OCI-LY1 (cell line): ENCODE results near the gene SP3.

ENCODE experiments used
- H2AFZ ChIP-seq: fragments of 200-600 bp; sonication (generic), shearing (Covaris generic); 2 replicates; pipeline ENCODE4 v1.6.0; 2014; ENCODE audit warnings: antibody characterized with exemption, mild to moderate bottlenecking, low read length
- H3F3A ChIP-seq: fragments of 200-600 bp; sonication (generic), shearing (Covaris generic); 2 replicates; pipeline ENCODE4 v1.6.0; 2014; ENCODE audit warnings: mild to moderate bottlenecking, antibody characterized with exemption, low read length, moderate library complexity; ENCODE audit not compliant: insufficient read depth
- H3K27ac ChIP-seq: fragments of 200-600 bp; sonication (generic); 2 replicates; pipeline ENCODE4 v1.5.1; 2014; ENCODE audit warnings: low read length, mixed run types, mild to moderate bottlenecking, low read depth; ENCODE audit not compliant: poor library complexity, severe bottlenecking
- H3K27me3 ChIP-seq: fragments of 200-600 bp; sonication (generic); 2 replicates; pipeline ENCODE4 v1.6.0; 2014; ENCODE audit warnings: antibody characterized with exemption, mild to moderate bottlenecking, low read length, moderate library complexity; ENCODE audit not compliant: insufficient read depth
- H3K36me3 ChIP-seq: fragments of 200-600 bp; sonication (generic); 2 replicates; pipeline ENCODE4 v1.6.1; 2014; ENCODE audit warnings: mild to moderate bottlenecking, antibody characterized with exemption, low read length, moderate library complexity, mixed read lengths; ENCODE audit not compliant: insufficient read depth
- H3K4me1 ChIP-seq: fragments of 200-600 bp; sonication (generic); 2 replicates; pipeline ENCODE4 v1.5.1; 2014; ENCODE audit warnings: mild to moderate bottlenecking, low read length, moderate library complexity; ENCODE audit not compliant: insufficient read depth, severe bottlenecking
- H3K4me2 ChIP-seq: fragments of 200-600 bp; sonication (generic), shearing (Covaris generic); 2 replicates; pipeline ENCODE4 v1.6.1; 2014; ENCODE audit warnings: low read length
- H3K4me3 ChIP-seq: fragments of 200-600 bp; sonication (generic); 2 replicates; pipeline ENCODE4 v1.5.1; 2014; ENCODE audit warnings: low read length, low read depth, mild to moderate bottlenecking, mixed read lengths; ENCODE audit not compliant: poor library complexity, severe bottlenecking
- H3K79me2 ChIP-seq: fragments of 200-600 bp; shearing (Covaris generic); 2 replicates; pipeline ENCODE4 v1.6.1; 2016; ENCODE audit warnings: mixed run types, low read length, mixed read lengths; ENCODE audit not compliant: insufficient read depth
- H3K9ac ChIP-seq: fragments of 200-600 bp; sonication (generic), shearing (Covaris generic); 2 replicates; pipeline ENCODE4 v1.6.1; 2014; ENCODE audit warnings: mild to moderate bottlenecking, low read length, mixed read lengths
- H3K9me2 ChIP-seq: fragments of 200-600 bp; sonication (generic), shearing (Covaris generic); 2 replicates; pipeline ENCODE4 v1.6.1; 2014; ENCODE audit warnings: low read depth, mild to moderate bottlenecking, low read length, mixed read lengths
- H3K9me3 ChIP-seq: fragments of 200-600 bp; shearing (Covaris generic); 2 replicates; pipeline ENCODE4 v1.6.1; 2014; ENCODE audit warnings: low read length, mixed read lengths
- H4K20me1 ChIP-seq: fragments of 200-600 bp; sonication (generic), shearing (Covaris generic); 2 replicates; pipeline ENCODE4 v1.6.0; 2016; ENCODE audit warnings: mild to moderate bottlenecking, low read length; ENCODE audit not compliant: insufficient read depth
- CTCF ChIP-seq: fragments of 200-600 bp; sonication (generic), shearing (Covaris generic); IDR thresholded peaks from 2 replicates; pipeline ENCODE4 v1.5.1; 2017; ENCODE audit warnings: mild to moderate bottlenecking, antibody characterized with exemption, low read length, moderate library complexity, mixed read lengths
- EZH2 ChIP-seq: fragments of 200-600 bp; sonication (generic), shearing (Covaris generic); IDR thresholded peaks from 2 replicates; pipeline ENCODE4 v1.8.0; 2017; ENCODE audit warnings: borderline replicate concordance, mixed run types, mild to moderate bottlenecking, antibody characterized with exemption, low read length, moderate library complexity, mixed read lengths

SP3 gene

DNA sequence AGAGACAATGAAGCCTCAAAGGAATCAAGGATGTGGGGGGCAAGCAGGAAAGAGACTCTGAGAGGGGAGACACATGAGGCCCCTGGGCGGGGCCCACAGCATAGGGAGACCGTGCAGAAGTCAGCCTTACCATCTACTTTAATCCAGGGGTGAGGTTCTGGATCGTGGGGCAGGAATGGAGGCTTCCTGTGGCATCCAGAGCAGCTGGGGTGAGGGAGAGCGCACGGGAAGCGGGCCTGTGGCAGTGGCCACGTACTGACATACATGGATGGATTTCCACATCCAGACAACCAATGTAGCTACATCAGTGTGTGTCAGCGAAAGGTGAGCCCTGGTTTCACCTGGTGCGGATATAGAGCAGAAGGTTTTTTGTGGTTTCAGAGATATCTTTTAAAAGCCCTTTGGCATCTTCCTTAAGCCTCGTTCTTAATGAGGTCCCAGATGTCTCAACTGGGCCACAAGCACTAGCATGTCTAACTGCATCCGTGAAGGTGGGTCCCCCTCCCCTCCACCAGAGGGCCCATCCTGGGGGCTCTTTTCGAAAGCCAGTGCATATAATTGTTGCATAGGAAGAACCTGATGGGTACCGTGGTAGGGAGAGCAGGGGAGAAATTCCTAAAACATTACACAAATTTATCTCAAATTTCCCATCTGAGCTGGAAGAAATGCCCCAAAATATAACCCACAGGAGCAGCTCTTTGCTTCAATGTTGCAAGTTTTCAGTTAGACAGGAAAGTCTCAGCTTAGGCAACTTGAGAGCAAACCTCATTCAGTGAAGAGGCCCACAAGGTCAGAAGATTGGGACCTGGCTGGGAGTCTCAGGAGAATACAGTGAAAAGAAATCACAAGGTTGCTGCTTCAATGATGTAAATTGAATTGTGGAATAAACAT lies 90.9 kb downstream of the SP3 start:
- H3K9ac ChIP-seq: no peak overlapping the region
- H3K4me1 ChIP-seq: peaks cover 21% of the 10 kb centered on the region
- no peak for TF ChIP-seq CTCF
- no peak for TF ChIP-seq EZH2
- no peaks in the 10 kb centered on the region for H3K36me3 ChIP-seq
- peak overlapping the region; percentile 35 for H3K4me2 ChIP-seq
- H3K27ac ChIP-seq: peak overlapping the region; percentile 60
- H3K79me2 ChIP-seq: no peaks in the 10 kb centered on the region
- no peaks in the 10 kb centered on the region for H3F3A ChIP-seq
- H3K9me2 ChIP-seq: no peaks in the 10 kb centered on the region
- no peaks in the 10 kb centered on the region for H4K20me1 ChIP-seq
- H3K4me3 ChIP-seq: no peak overlapping the region
- no peaks in the 10 kb centered on the region for H3K27me3 ChIP-seq
- no peak overlapping the region for H2AFZ ChIP-seq
- no peaks in the 10 kb centered on the region for H3K9me3 ChIP-seq

DNA sequence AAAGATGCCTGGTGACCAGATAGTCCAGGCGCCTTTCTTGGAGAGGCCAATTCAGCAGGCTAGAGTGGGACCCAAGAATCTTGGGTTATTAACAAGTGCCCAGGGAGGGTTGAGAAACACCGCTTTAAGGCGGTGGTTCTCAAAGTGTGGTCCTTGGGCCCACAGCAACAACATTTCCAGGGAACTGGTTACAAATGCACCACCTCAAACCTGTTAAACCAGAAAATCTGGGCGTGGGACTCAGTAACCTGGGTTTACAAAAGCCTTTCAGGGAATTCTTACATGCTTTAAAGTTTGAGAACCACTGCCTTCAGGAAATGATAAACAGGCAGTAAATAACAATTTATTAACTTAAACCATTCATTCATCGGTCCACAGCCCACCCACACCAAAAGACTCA lies 92.5 kb downstream of the SP3 start:
- no peak overlapping the region for H3K27ac ChIP-seq
- H4K20me1 ChIP-seq: no peaks in the 10 kb centered on the region
- no peaks in the 10 kb centered on the region for H3K9me2 ChIP-seq
- no peaks in the 10 kb centered on the region for H3K79me2 ChIP-seq
- H3K36me3 ChIP-seq: no peaks in the 10 kb centered on the region
- no peak overlapping the region for H2AFZ ChIP-seq
- no peak overlapping the region for H3K4me3 ChIP-seq
- H3K9me3 ChIP-seq: no peaks in the 10 kb centered on the region
- TF ChIP-seq EZH2: no peak
- no peak for TF ChIP-seq CTCF
- H3K9ac ChIP-seq: no peak overlapping the region
- no peaks in the 10 kb centered on the region for H3K27me3 ChIP-seq
- H3F3A ChIP-seq: no peaks in the 10 kb centered on the region
- peaks cover 25% of the 10 kb centered on the region for H3K4me1 ChIP-seq
- H3K4me2 ChIP-seq: no peak overlapping the region

GRCh38 chr2:173869244-173870229 lies 95.6 kb downstream of the SP3 start:
- no peaks in the 10 kb centered on the region for H3K36me3 ChIP-seq
- H3K9me3 ChIP-seq: no peaks in the 10 kb centered on the region
- H3K27ac ChIP-seq: no peak overlapping the region
- no peaks in the 10 kb centered on the region for H3F3A ChIP-seq
- H2AFZ ChIP-seq: no peak overlapping the region
- TF ChIP-seq EZH2: no peak
- TF ChIP-seq CTCF: no peak
- no peaks in the 10 kb centered on the region for H3K9me2 ChIP-seq
- H3K4me2 ChIP-seq: no peak overlapping the region
- no peaks in the 10 kb centered on the region for H4K20me1 ChIP-seq
- H3K27me3 ChIP-seq: no peaks in the 10 kb centered on the region
- no peaks in the 10 kb centered on the region for H3K79me2 ChIP-seq
- H3K4me1 ChIP-seq: peaks cover 15% of the 10 kb centered on the region
- H3K4me3 ChIP-seq: no peak overlapping the region
- no peak overlapping the region for H3K9ac ChIP-seq
